Astrocyte (in vitro differentiated cells and primary cell): ENCODE results near the gene LFNG. TPM values are rescaled to one million over a fixed set of nuclear protein-coding genes. Genes with fewer than 3 reads are reported as not detected.

Experiments used
- DNase-seq: peaks from one replicate; pipeline ENCODE4 v3.0.0-alpha.2; 2010; ENCODE audit warnings: low read depth
- FAIRE-seq: peaks from 2 replicates; lab custom pipeline; 2011; peaks lifted over from hg19 to GRCh38; lab: Jason Lieb, UNC
- H2AFZ ChIP-seq: 2 replicates; pipeline ENCODE4 v1.6.0; 2012; ENCODE audit warnings: low read depth, low read length, inconsistent platforms
- H3K27ac ChIP-seq: 2 replicates; pipeline ENCODE4 v1.5.1; 2011; ENCODE audit warnings: low read depth, low read length, inconsistent platforms
- H3K27me3 ChIP-seq: 2 replicates; pipeline ENCODE4 v1.6.0; 2011; ENCODE audit warnings: low read length, inconsistent platforms; ENCODE audit not compliant: insufficient read depth
- H3K36me3 ChIP-seq: 2 replicates; pipeline ENCODE4 v1.5.1; 2011; ENCODE audit warnings: low read length, inconsistent platforms; ENCODE audit not compliant: insufficient read depth
- H3K4me1 ChIP-seq: 2 replicates; pipeline ENCODE4 v1.5.1; 2011; ENCODE audit warnings: low read length, inconsistent platforms; ENCODE audit not compliant: insufficient read depth
- H3K4me2 ChIP-seq: 2 replicates; pipeline ENCODE4 v1.6.0; 2012; ENCODE audit warnings: low read length, inconsistent platforms
- H3K4me3 ChIP-seq: 2 replicates; pipeline ENCODE4 v1.5.1; 2011; ENCODE audit warnings: low read depth, mild to moderate bottlenecking, low read length, inconsistent platforms; ENCODE audit not compliant: insufficient read depth
- H3K79me2 ChIP-seq: 2 replicates; pipeline ENCODE4 v1.6.0; 2012; ENCODE audit warnings: mild to moderate bottlenecking, low read length, inconsistent platforms; ENCODE audit not compliant: insufficient read depth
- H3K9ac ChIP-seq: 2 replicates; pipeline ENCODE4 v1.6.0; 2012; ENCODE audit warnings: mild to moderate bottlenecking, low read length, inconsistent platforms
- H3K9me3 ChIP-seq: 2 replicates; pipeline ENCODE4 v1.5.1; 2012; ENCODE audit warnings: low read depth, mild to moderate bottlenecking, low read length, inconsistent platforms; ENCODE audit not compliant: insufficient read depth
- H4K20me1 ChIP-seq: 2 replicates; pipeline ENCODE4 v1.6.0; 2012; ENCODE audit warnings: low read length, inconsistent platforms; ENCODE audit not compliant: insufficient read depth
- H3K27ac Mint-ChIP-seq: one replicate; pipeline ENCODE4 v1.8.0; 2021; ENCODE audit warnings: mild to moderate bottlenecking, mixed read lengths; ENCODE audit not compliant: unreplicated experiment
- H3K27me3 Mint-ChIP-seq: one replicate; pipeline ENCODE4 v1.8.0; 2021; ENCODE audit warnings: low read depth, mixed read lengths; ENCODE audit not compliant: unreplicated experiment
- H3K36me3 Mint-ChIP-seq: one replicate; pipeline ENCODE4 v1.8.0; 2021; ENCODE audit warnings: low read depth, mixed read lengths; ENCODE audit not compliant: unreplicated experiment
- H3K4me1 Mint-ChIP-seq: one replicate; pipeline ENCODE4 v1.8.0; 2021; ENCODE audit warnings: low read depth, mixed read lengths; ENCODE audit not compliant: unreplicated experiment
- H3K4me3 Mint-ChIP-seq: one replicate; pipeline ENCODE4 v1.8.0; 2021; ENCODE audit warnings: mild to moderate bottlenecking, moderate library complexity, mixed read lengths; ENCODE audit not compliant: unreplicated experiment
- H3K9me3 Mint-ChIP-seq: one replicate; pipeline ENCODE4 v1.8.0; 2021; ENCODE audit warnings: mild to moderate bottlenecking, mixed read lengths; ENCODE audit not compliant: unreplicated experiment
- EZH2 ChIP-seq: IDR thresholded peaks from 2 replicates; pipeline ENCODE4 v1.6.1; 2012; ENCODE audit warnings: mild to moderate bottlenecking, low read length, inconsistent platforms; ENCODE audit not compliant: insufficient read depth
- total RNA-seq: library from RNA; stranded (reverse); gene quantifications from 2 replicates; pipeline ENCODE4 v1.2.1, GENCODE V29; 2021
- TF ChIP-seq, protein P1 (sequence below): IDR thresholded peaks from 2 replicates; pipeline ENCODE4 v1.5.1; 2011; ENCODE audit warnings: low read depth, mild to moderate bottlenecking, inconsistent platforms, low read length, moderate library complexity; ENCODE audit not compliant: insufficient read depth

LFNG gene
- total RNA-seq, 1 donor from 2014 or later, result 58.6 TPM

DNA sequence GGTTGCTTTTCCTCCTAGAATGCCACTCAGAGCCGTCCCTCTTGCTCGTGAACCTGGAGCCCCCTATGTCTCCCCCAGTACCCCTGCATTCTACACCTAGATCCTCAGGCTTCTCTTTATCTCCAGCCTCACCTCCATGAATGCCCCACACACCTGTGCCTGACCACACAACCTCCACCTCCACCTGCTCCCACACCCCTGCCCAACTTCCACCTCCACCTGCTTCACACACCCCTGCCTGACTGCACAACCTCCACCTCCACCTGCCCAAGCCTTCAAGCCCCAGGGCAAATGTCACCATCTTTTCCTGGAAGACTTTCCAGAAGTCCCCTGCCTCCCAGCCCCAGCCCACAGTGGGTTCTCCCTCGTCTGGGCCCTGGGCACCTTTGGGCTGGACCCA lies 6.9 kb upstream of the LFNG start:
- DNase-seq (no peak), FAIRE-seq (no peak)
- H3K79me2 ChIP-seq, result no peaks in the 10 kb centered on the region
- no peak overlapping the region for H2AFZ ChIP-seq
- no peak overlapping the region for H3K4me2 ChIP-seq
- no peak overlapping the region for H3K27ac ChIP-seq
- peaks cover 4% of the 10 kb centered on the region for H3K9me3 ChIP-seq
- TF ChIP-seq, protein P1, sequence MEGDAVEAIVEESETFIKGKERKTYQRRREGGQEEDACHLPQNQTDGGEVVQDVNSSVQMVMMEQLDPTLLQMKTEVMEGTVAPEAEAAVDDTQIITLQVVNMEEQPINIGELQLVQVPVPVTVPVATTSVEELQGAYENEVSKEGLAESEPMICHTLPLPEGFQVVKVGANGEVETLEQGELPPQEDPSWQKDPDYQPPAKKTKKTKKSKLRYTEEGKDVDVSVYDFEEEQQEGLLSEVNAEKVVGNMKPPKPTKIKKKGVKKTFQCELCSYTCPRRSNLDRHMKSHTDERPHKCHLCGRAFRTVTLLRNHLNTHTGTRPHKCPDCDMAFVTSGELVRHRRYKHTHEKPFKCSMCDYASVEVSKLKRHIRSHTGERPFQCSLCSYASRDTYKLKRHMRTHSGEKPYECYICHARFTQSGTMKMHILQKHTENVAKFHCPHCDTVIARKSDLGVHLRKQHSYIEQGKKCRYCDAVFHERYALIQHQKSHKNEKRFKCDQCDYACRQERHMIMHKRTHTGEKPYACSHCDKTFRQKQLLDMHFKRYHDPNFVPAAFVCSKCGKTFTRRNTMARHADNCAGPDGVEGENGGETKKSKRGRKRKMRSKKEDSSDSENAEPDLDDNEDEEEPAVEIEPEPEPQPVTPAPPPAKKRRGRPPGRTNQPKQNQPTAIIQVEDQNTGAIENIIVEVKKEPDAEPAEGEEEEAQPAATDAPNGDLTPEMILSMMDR, result no peak
- TF ChIP-seq EZH2, result no peak
- no peak overlapping the region for H3K4me3 ChIP-seq
- H3K4me3 Mint-ChIP-seq, result no peak overlapping the region
- H3K36me3 Mint-ChIP-seq, result no peaks in the 10 kb centered on the region
- peaks cover 13% of the 10 kb centered on the region for H3K4me1 Mint-ChIP-seq
- no peak overlapping the region for H3K27ac Mint-ChIP-seq
- H3K9me3 Mint-ChIP-seq, result no peaks in the 10 kb centered on the region
- H3K4me1 ChIP-seq, result peaks cover 33% of the 10 kb centered on the region
- H3K27me3 ChIP-seq, result no peaks in the 10 kb centered on the region
- no peak overlapping the region for H3K9ac ChIP-seq
- peaks cover 6% of the 10 kb centered on the region for H3K27me3 Mint-ChIP-seq
- no peaks in the 10 kb centered on the region for H4K20me1 ChIP-seq
- no peaks in the 10 kb centered on the region for H3K36me3 ChIP-seq

DNA sequence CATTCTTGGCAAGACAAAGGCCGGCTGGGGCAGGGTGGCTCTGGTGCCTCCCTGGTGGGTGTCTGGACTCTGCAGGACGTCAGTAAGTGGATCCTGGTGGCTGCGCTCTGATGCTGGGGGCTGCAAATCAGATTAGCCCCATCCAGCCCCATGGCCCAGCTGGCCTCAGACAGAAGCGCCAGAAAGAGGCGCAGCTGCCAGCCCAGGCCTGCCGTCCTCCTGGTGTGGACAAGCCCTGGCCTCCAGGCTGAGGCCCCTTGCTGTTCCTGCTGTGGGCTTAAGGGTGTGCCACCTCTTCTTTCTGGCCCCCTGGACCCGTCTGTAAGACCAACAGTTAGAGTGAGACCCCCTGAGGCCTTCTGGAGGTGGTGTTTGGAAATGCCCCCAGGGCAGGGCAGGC lies 5.9 kb upstream of the LFNG start:
- H3K27ac Mint-ChIP-seq, result no peak overlapping the region
- no peak overlapping the region for H3K9ac ChIP-seq
- H2AFZ ChIP-seq, result no peak overlapping the region
- H3K4me3 Mint-ChIP-seq, result no peak overlapping the region
- peaks cover 37% of the 10 kb centered on the region for H3K4me1 ChIP-seq
- TF ChIP-seq, protein P1, result no peak
- no peak for TF ChIP-seq EZH2
- no peaks in the 10 kb centered on the region for H3K79me2 ChIP-seq
- H3K27ac ChIP-seq, result no peak overlapping the region
- no peak overlapping the region for H3K4me2 ChIP-seq
- no peaks in the 10 kb centered on the region for H3K9me3 Mint-ChIP-seq
- H3K27me3 ChIP-seq, result no peaks in the 10 kb centered on the region
- no peaks in the 10 kb centered on the region for H3K36me3 Mint-ChIP-seq
- peaks cover 4% of the 10 kb centered on the region for H3K9me3 ChIP-seq
- no peak overlapping the region for H3K4me3 ChIP-seq
- H3K4me1 Mint-ChIP-seq, result peaks cover 18% of the 10 kb centered on the region
- no peak for FAIRE-seq
- peaks cover 6% of the 10 kb centered on the region for H3K27me3 Mint-ChIP-seq
- H3K36me3 ChIP-seq, result no peaks in the 10 kb centered on the region
- no peaks in the 10 kb centered on the region for H4K20me1 ChIP-seq
- no peak for DNase-seq

DNA sequence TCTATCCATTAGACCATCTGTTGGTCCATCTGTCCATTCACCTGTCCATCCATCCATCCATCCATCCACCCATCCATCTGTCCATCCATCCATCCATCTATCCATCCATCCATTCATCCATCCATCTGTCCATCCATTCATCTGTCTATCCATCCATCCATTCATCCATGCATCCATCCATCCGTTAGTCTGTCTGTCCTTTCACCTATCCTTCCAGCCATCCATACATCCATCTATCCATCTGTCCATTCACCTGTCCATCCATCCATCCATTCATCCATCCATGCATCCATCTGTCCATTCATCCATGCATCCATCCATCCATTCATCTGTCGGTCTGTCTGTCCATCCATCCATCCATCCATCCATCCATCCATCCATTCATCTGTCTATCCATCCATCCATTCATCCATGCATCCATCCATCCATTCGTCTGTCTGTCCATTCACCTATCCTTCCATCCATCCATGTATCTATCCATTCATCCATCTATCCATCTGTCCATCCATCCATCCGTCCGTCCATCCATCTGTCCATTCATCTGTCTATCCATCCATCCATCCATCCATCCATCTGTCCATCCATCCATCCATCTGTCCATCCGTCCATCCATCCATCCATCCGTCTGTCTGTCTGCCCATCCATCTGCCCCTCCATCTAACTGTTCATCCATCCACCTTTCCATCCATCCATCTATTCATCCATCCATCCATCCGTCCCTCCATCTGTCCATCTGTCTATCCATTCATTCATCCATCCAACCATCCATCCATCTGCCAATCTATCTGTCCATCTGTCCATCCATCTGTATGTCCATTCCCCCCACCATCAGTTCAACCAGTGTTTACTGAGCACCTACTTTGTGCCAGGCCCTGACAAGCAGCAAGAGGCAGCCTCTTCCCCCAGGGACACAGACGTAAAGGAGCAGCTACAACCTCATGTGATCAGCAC lies 4.8 kb upstream of the LFNG start:
- Histone ChIP-seq H3K4me3 (no peak overlapping the region), H4K20me1 (no peaks in the 10 kb centered on the region), H2AFZ (no peak overlapping the region), H3K27me3 (no peaks in the 10 kb centered on the region), H3K36me3 (no peaks in the 10 kb centered on the region), H3K9me3 (peaks cover 4% of the 10 kb centered on the region), H3K79me2 (no peaks in the 10 kb centered on the region), H3K9ac (no peak overlapping the region), H3K4me1 (peaks cover 39% of the 10 kb centered on the region), H3K27ac (no peak overlapping the region), H3K4me2 (no peak overlapping the region)
- H3K36me3 Mint-ChIP-seq, result no peaks in the 10 kb centered on the region
- TF ChIP-seq, protein P1, result no peak
- TF ChIP-seq EZH2, result no peak
- FAIRE-seq (no peak), DNase-seq (no peak)
- H3K27me3 Mint-ChIP-seq, result peaks cover 6% of the 10 kb centered on the region
- peaks cover 14% of the 10 kb centered on the region for H3K4me1 Mint-ChIP-seq
- no peaks in the 10 kb centered on the region for H3K9me3 Mint-ChIP-seq
- no peak overlapping the region for H3K27ac Mint-ChIP-seq
- H3K4me3 Mint-ChIP-seq, result no peak overlapping the region
